Frontal cortex (tissue), 4 donors: ENCODE measurements around the gene MEG3. TPM values are rescaled to one million over a fixed set of nuclear protein-coding genes. Genes with fewer than 3 reads are reported as not detected.

Source experiments
- DNase-seq, 2 donors: peaks; one replicate each; pipeline ENCODE4 v3.0.0; 2012; ENCODE audit warnings: low spot score in 2 of 2
- FAIRE-seq: peaks from 2 replicates; lab custom pipeline; 2012; peaks lifted over from hg19 to GRCh38; lab: Jason Lieb, UNC
- total RNA-seq: library from RNA; depleted of rRNA; stranded (reverse); fragments of >200 nt; gene quantifications from one replicate; pipeline ENCODE4 v1.2.3, GENCODE V29; 2014
- donor health status: control.
- donor health status: control.
- donor health status: control.

MEG3 gene
- total RNA-seq, 1 donor from 2014 or later: 95.4 TPM

- FAIRE-seq (no peak), DNase-seq (no peak)
Observed at GRCh38 chr14:100890061-100890850, 64.3 kb downstream of the MEG3 start.

DNA sequence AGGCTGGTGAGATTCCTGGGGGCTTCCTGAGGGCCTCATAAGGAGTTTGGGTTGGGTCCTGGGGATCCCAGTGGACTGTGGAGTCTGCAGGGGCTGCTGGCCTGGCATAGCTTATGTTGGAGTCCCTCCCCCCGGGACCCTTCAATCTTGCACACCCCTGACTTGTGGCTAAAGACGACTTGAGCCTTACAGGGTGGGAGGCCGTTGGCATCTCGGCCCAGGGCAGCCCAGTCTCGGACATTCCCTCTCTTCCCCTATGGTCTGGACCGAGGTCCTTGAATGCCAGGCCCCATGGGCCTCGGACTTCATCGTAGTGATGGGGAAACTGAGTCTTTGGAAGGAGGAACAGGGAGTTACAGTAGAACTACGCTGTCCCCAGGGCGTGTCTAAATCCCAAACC is 65.1 kb downstream of the MEG3 start:
- FAIRE-seq (no peak), DNase-seq (no peak)

- FAIRE-seq (no peak), DNase-seq (no peak)
Observed at GRCh38 chr14:100891501-100892445, 65.9 kb downstream of the MEG3 start.

DNA sequence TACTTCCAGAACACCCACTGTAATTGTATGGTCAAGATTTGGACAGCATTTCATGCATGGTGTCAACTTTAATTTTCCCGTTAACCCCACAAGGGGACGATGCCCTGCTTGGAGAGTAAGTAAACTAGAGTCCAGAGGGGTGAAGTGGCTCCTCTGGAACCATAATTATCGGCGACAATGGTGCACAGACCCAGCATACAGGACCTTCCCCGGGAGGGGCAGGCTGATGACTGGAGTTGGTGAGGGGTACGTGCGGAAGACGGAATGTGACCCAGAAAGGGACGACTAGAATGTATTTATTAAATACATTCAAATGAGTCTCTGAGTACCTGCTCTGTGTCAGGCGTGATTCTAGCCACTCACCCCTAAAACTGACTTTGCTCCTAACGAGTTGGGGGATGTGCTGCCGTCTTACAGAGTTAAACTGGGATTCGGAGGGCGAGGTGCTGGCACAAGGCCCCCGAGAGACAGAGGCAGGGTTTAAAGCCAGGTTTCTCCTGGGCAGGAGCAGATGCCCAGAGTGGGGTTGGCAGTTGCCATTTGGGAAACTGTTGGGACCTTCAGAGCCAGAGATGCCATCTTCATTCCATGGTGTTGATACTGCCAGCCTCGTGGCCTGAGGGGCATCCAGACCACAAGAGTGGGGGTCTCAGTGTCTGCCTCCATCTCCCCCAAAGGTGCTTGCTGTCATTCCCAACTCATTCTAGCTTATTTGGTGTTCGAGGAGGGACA is 66.7 kb downstream of the MEG3 start:
- no peak for FAIRE-seq
- DNase-seq: no peak

DNA sequence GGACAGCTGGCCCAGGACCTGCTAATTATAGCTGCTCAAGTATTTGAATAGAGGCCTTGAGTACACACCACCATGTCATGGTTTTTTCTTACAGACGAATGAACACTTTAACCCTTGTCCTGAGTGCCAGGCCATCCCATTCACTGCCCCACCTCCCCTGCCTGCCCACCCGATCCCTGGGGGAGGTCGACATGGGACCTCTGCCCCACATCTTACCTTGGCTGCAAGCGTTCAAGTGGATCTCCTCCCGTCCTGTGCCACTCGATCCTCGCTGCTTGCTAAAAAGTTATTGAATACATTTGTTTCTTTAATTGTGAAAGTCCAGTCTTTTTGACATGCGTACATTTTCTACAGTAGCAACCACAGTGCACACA is 67.3 kb downstream of the MEG3 start:
- DNase-seq: no peak
- no peak for FAIRE-seq

DNA sequence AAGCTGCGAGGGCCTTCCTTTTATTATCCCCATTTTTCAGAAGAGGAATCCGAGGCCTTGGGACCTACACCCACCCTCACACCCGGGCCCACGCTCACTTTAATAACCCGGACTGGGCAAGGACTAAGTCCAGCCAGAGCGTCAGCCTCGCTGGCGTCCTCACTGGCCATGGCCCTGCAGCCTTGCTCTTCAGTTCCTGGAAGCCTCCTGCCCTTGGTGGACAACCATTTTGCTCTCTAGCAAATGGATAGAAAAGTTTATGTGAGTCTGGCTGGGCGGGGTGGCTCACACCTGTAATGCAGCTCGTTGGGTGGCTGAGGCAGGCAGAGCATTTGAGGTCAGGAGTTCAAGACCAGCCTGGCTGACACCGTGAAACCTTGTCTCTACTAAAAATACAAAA is 67.8 kb downstream of the MEG3 start:
- FAIRE-seq (no peak), DNase-seq (no peak)

DNA sequence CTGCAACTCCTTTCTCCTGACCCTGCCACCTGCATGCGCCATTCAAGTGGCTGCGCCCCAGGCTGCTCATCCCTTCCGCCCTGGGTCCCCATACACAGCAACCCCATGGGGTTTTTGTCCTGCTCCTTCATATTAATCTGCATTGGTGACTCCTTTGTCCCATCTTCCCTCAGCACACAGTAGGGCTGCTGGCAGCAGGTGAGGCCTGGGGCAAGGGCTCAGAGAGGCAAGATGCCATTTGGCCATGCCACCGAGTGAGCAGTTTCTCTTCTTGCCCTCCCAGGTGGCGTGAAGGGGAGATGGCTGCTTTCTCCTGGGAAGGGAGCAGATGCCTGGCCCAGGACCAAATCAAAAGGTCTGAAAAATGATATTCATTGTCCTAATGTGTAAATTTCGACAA is 68.5 kb downstream of the MEG3 start:
- FAIRE-seq: no peak
- DNase-seq: no peak

- FAIRE-seq: no peak
- DNase-seq: no peak
Observed at GRCh38 chr14:100895411-100895810, 69.5 kb downstream of the MEG3 start.

- DNase-seq: no peak
- no peak for FAIRE-seq
Observed at GRCh38 chr14:100896369-100897060, 70.6 kb downstream of the MEG3 start.

DNA sequence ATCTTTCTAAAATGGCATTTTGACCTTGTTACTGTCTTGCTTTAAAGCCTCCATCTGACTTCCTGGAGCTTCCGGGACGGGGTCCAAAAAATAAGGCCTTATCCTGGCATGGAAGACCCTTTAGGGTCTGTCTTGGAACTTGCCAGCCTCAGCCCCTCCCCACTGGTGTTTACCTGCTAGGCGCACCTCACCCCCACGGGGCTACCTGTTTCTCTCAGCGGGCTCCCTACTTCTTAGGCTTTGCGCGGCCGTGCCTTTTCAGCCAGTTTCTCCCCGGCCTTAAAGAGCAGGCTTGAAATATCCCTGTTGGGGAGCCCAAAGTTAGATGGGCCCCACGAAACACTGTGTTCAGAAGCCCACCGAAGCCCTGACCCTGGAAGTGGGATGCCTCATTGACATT is 72.5 kb downstream of the MEG3 start:
- FAIRE-seq: no peak

GRCh38 chr14:100898935-100899883 is 73.3 kb downstream of the MEG3 start:
- DNase-seq (no peak), FAIRE-seq (no peak)

More for the DNA sequence above, 72.5 kb downstream of the MEG3 start:
- DNase-seq: no peak

GRCh38 chr14:100899884-100900771 is 74.2 kb downstream of the MEG3 start:
- DNase-seq (no peak), FAIRE-seq (no peak)

- FAIRE-seq (no peak), DNase-seq (no peak)
Observed at GRCh38 chr14:100900837-100901390, 75.0 kb downstream of the MEG3 start.

DNA sequence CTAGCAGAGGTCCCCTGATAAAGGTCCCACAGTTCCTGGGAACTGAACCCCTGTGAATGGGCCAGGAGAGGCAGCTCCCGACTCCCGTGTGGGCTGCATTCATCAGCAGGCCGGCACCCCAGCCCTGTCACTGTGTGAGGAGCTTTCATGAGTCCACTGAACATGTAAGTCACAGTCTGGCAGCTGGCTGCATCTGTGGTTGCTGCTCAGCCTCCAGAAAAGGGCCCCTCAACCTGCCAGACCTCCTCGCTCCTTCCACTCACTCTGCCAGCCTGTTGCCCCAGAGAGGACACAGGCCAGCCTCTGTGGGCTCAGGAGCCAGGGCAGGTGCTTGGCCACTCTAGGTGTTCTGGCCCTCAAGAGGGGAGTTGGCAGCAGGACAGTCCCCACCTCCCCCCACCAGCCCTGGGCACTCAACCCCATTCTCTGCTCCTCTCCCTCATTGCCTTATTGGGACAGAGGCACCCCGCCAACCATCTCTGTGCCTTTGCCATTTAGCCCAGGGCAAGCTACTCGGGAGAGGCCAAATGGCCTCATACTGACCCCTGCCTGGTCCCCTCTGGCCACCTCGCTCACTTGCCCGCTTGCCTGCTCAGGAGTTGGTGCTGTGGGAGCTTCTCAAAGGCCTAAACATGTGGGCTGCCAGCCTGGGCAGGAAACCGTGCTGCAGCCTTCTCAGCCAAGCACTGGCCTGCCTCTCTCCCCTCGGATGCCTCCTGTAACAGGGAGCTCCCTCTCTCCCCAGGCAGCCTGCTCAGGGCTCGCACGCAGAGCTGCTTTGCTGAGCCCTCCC is 75.7 kb downstream of the MEG3 start:
- DNase-seq (peak in 1 of 2 donors; percentile 5), FAIRE-seq (no peak)

DNA sequence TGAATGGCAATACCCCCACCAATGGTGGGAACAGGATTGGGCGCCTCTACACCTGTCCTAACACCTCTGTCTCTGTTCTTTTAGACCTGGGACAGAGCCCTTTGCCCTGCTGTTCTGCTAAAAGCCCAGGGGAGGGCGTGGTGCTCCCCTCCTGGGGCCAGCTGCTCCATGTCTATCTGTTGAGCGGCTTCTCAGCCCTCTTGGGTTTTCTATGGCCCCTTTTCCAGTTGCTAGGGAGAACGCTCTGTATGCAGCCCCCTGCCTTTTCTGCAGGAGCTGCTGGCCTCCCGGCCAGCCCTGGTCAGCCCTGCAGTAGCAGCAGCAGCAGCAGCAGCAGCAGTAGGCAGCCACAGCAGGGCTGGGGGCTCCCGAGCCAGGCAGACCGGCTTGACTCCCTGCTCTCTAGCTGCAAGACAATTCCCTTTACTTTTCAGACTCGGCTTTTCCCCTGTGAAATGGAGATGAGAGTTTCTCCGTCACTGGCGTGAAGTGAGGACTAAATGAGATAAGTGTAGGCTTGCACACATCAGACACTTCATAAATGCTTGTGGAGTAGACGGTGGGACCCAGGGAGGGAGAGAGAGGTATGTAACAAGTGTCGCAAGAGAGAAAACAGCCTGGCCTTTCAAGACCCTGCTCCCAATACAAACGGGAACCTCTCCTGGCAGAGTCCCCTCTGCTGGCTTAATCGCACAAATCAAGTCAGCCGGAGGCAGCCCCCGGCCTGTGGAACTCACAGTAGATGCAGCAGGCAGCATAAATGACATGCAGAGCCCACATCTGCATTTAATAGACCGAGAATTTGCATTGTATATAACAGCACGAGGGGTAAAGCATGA is 76.6 kb downstream of the MEG3 start:
- DNase-seq (peak in 1 of 2 donors; percentile 2), FAIRE-seq (no peak)

DNA sequence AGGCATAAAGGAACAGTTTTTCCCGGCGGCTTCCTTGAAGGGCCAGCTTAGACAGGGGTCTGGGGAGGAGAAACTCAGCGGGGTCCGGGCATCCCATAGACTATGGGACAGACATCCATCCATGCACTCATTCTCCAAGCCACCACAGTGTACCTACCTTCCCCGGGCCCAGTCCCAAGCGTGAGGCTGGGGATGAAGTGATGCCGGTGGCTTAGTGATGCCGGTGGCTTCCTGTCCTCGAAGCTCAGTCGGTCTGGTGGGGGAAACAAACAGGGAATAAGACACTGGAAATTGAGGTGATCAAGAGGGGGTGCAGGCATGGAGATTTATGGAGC is 77.2 kb downstream of the MEG3 start:
- DNase-seq (no peak), FAIRE-seq (no peak)
